Mesenchymal stem cell (in vitro differentiated cells and primary cell): ENCODE data around the gene MSI2.

Experiments used
- DNase-seq: peaks from one replicate; pipeline ENCODE4 v3.0.0-alpha.2; 2013
- H2AFZ ChIP-seq: one replicate; pipeline ENCODE4 v1.6.1; 2013; ENCODE audit warnings: low read depth, mild to moderate bottlenecking, control low read depth, inconsistent platforms, low read length, moderate library complexity
- H2AK5ac ChIP-seq: 2 replicates; pipeline ENCODE4 v1.6.1; 2013; ENCODE audit warnings: low read length, moderate library complexity, mild to moderate bottlenecking, inconsistent platforms; ENCODE audit not compliant: severe bottlenecking
- H2BK120ac ChIP-seq: one replicate; pipeline ENCODE4 v1.6.1; 2013; ENCODE audit warnings: low read depth, mild to moderate bottlenecking, inconsistent platforms, low read length, moderate library complexity
- H2BK12ac ChIP-seq, 2 experiments: one replicate each; pipeline ENCODE4 v1.6.1; 2013; ENCODE audit warnings: inconsistent platforms in 2 of 2, low read length in 2 of 2, mild to moderate bottlenecking in 2 of 2, moderate library complexity in 2 of 2, control low read depth in 1 of 2
- H2BK15ac ChIP-seq: one replicate; pipeline ENCODE4 v1.6.1; 2013; ENCODE audit warnings: mild to moderate bottlenecking, low read depth, inconsistent platforms; ENCODE audit not compliant: poor library complexity, severe bottlenecking
- H2BK5ac ChIP-seq: 2 replicates; pipeline ENCODE4 v1.6.1; 2013; ENCODE audit warnings: low read depth, mild to moderate bottlenecking, low read length, control low read depth, inconsistent platforms; ENCODE audit not compliant: poor library complexity, severe bottlenecking
- H3K14ac ChIP-seq, 2 experiments: one replicate each; pipeline ENCODE4 v1.6.1; 2013; ENCODE audit warnings: inconsistent platforms in 2 of 2, low read length in 2 of 2, control low read depth in 1 of 2, mild to moderate bottlenecking in 1 of 2, moderate library complexity in 1 of 2
- H3K18ac ChIP-seq, 2 experiments: one replicate each; pipeline ENCODE4 v1.6.1; 2013; ENCODE audit warnings: inconsistent platforms in 2 of 2, low read length in 2 of 2, control low read depth in 1 of 2, low read depth in 1 of 2, mild to moderate bottlenecking in 1 of 2
- H3K23ac ChIP-seq, 2 experiments: one replicate each; pipeline ENCODE4 v1.6.1; 2013; ENCODE audit warnings: inconsistent platforms in 2 of 2, low read length in 2 of 2, mild to moderate bottlenecking in 2 of 2, moderate library complexity in 2 of 2, control low read depth in 1 of 2
- H3K27ac ChIP-seq: 2 replicates; pipeline ENCODE4 v1.5.1; 2013; ENCODE audit warnings: mild to moderate bottlenecking, moderate library complexity, low read length, control low read depth, inconsistent platforms; ENCODE audit not compliant: poor library complexity, severe bottlenecking
- H3K27me3 ChIP-seq, 2 experiments: 2 replicates each; pipeline versions ENCODE4 v1.6.1 to v1.7.0; 2013; ENCODE audit warnings: low read length in 2 of 2, mild to moderate bottlenecking in 2 of 2, moderate library complexity in 2 of 2, control low read depth in 1 of 2, inconsistent platforms in 1 of 2; ENCODE audit not compliant: control insufficient read depth in 1 of 2, insufficient read depth in 1 of 2
- H3K36me3 ChIP-seq, 2 experiments: 2 replicates each; pipeline versions ENCODE4 v1.6.1 to v1.7.0; 2013; ENCODE audit warnings: low read length in 2 of 2, control low read depth in 1 of 2, inconsistent platforms in 1 of 2, low read depth in 1 of 2, mild to moderate bottlenecking in 1 of 2; ENCODE audit not compliant: insufficient read depth in 2 of 2, control insufficient read depth in 1 of 2
- H3K4ac ChIP-seq, 2 experiments: one replicate each; pipeline ENCODE4 v1.6.1; 2013; ENCODE audit warnings: inconsistent platforms in 2 of 2, low read length in 2 of 2, mild to moderate bottlenecking in 2 of 2, moderate library complexity in 2 of 2, control low read depth in 1 of 2, low read depth in 1 of 2
- H3K4me1 ChIP-seq: 2 replicates; pipeline ENCODE4 v1.6.1; 2013; ENCODE audit warnings: low read depth, low read length, control low read depth; ENCODE audit not compliant: control insufficient read depth, insufficient read depth
- H3K4me2 ChIP-seq: 2 replicates; pipeline ENCODE4 v1.6.1; 2013; ENCODE audit warnings: low read length, mild to moderate bottlenecking, inconsistent platforms; ENCODE audit not compliant: poor library complexity, severe bottlenecking
- H3K4me3 ChIP-seq, 2 experiments: 2 replicates each; pipeline versions ENCODE4 v1.5.1 to v1.7.0; 2013; ENCODE audit warnings: low read length in 2 of 2, mild to moderate bottlenecking in 2 of 2, control low read depth in 1 of 2, low read depth in 1 of 2; ENCODE audit not compliant: insufficient read depth in 1 of 2
- H3K79me1 ChIP-seq: replicated peaks from 2 replicates; pipeline ENCODE4 v1.6.1; 2013; ENCODE audit warnings: mild to moderate bottlenecking, control low read depth, low read length, inconsistent platforms; ENCODE audit not compliant: poor library complexity, severe bottlenecking
- H3K9ac ChIP-seq: 2 replicates; pipeline ENCODE4 v1.7.0; 2013; ENCODE audit warnings: mild to moderate bottlenecking, low read length, moderate library complexity
- H3K9me3 ChIP-seq: 2 replicates; pipeline ENCODE4 v1.7.0; 2013; ENCODE audit warnings: mild to moderate bottlenecking, low read length; ENCODE audit not compliant: control insufficient read depth
- H4K8ac ChIP-seq: one replicate; pipeline ENCODE4 v1.6.1; 2013; ENCODE audit warnings: inconsistent platforms, mild to moderate bottlenecking, low read length, moderate library complexity
- H4K91ac ChIP-seq: one replicate; pipeline ENCODE4 v1.6.1; 2013; ENCODE audit warnings: mild to moderate bottlenecking, low read length, inconsistent platforms
- WGBS: methylation state at CpG from one replicate; pipeline ENCODE4 v1.1.7; 2013; ENCODE audit warnings: mixed read lengths; 5-methylcytosine and 5-hydroxymethylcytosine counted together

Gene MSI2

GRCh38 chr17:57477522-57478362, 221.4 kb downstream of the MSI2 start:
- Histone ChIP-seq H3K27me3 (peaks cover 0 to 53% of the 10 kb centered on the region in 2 experiments), H3K18ac (peak overlapping the region in 1 of 2 experiments; percentile 42), H3K14ac (no peak overlapping the region), H2BK120ac (no peak overlapping the region), H2AFZ (no peak overlapping the region), H4K91ac (peak overlapping the region; percentile 35), H3K27ac (no peak overlapping the region), H3K23ac (no peak overlapping the region), H3K4me3 (no peak overlapping the region), H2BK12ac (peak overlapping the region; percentile 1 to 2), H3K79me1 (peaks cover 33% of the 10 kb centered on the region), H2BK5ac (no peak overlapping the region), H3K9me3 (no peaks in the 10 kb centered on the region), H3K4me1 (peaks cover 11% of the 10 kb centered on the region), H3K9ac (no peak overlapping the region), H2BK15ac (peak overlapping the region; percentile 3), H3K36me3 (peaks cover 0 to 3% of the 10 kb centered on the region in 2 experiments), H2AK5ac (no peak overlapping the region), H3K4ac (no peak overlapping the region), H3K4me2 (no peak overlapping the region), H4K8ac (peak overlapping the region; percentile 9)
- DNase-seq = no peak
- 84% methylated on average over 9 of the region's 9 CpGs for WGBS

DNA sequence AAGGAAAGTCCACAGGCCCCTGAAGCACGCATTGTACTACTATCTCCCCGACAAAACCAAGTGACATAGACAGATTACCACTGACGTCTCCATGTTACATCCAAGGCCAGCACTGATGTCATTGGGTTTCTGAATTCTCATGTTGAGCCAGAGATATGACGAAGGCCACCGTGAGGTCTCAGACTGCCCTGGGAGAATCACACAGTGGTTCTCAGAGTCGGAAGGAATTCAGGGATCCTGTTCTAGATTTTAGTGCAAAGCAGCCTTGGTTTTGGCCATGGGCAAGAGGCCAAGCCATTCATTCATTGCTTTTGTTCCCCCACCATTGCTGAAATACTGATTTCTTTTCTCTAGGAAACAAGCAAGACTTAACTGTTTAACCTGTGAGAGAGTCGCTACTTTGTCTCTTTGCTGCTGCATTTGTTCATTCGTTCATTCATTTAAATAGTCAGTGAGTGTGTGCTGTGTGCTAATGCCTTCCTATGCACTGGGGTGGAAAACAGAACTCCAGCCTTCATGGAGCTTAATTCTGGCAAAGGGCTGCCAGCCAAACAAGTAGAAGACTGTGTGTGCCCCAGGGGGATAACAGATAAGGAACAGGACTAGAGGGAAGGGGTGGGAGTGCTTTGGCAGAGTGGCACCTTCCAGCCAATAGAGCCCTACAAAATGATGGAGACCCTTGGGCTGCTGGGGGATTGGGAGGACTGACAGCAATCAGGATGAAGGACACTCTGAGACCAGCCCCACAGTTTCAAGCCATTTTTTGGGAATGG, 222.3 kb downstream of the MSI2 start:
- Histone ChIP-seq H3K4me1 (peaks cover 9% of the 10 kb centered on the region), H2BK12ac (peak overlapping the region in 1 of 2 experiments; percentile 59), H2BK120ac (no peak overlapping the region), H2AFZ (no peak overlapping the region), H3K9ac (no peak overlapping the region), H3K36me3 (peaks cover 0 to 7% of the 10 kb centered on the region in 2 experiments), H3K4me2 (no peak overlapping the region), H3K4ac (no peak overlapping the region), H3K27ac (no peak overlapping the region), H2BK5ac (no peak overlapping the region), H4K8ac (no peak overlapping the region), H3K18ac (peak overlapping the region in 1 of 2 experiments; percentile 16), H3K79me1 (peaks cover 38% of the 10 kb centered on the region), H2AK5ac (no peak overlapping the region), H2BK15ac (no peak overlapping the region), H3K9me3 (no peaks in the 10 kb centered on the region), H3K14ac (no peak overlapping the region), H4K91ac (no peak overlapping the region), H3K4me3 (no peak overlapping the region), H3K23ac (peak overlapping the region in 1 of 2 experiments; percentile 74), H3K27me3 (peaks cover 0 to 62% of the 10 kb centered on the region in 2 experiments)
- WGBS = 86% methylated on average over 8 of the region's 8 CpGs
- peak; percentile 60 for DNase-seq

DNA sequence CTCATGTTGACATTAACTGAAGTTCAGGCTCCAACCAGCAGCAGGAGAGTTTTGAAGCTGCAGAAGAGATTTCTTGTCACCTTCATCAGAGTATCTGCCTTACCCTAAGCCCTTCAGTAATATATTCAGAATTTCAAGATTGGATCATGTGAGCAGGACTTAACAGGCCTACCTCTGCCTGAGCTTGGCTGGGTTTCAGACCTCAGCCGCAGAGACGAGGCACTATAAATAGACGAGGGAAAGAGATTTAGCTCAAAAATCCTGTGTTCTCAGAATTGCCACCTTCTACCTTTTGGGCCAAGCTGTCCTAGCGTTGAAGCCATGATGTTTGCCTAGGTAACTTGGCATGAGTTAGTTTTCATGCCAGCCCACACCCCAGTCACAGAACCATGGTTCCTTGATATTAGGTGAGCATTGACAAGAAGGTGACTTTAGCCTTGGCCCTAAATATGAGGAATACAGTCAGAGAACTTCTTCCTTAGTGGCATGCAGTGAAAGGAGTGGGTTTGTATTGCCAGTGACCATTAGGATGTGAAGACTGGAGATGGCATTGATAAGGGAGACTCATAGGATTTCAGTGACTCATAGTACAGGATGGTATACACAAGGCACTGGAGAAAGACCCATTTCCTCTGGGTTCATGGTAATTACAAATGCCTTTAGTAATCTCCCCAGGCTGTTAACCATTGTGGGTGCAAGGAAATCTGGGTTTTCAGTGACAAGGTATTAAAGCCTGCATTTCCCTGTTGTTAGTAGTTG, 224.3 kb downstream of the MSI2 start:
- H3K4me2 ChIP-seq = no peak overlapping the region
- no peak overlapping the region for H3K27ac ChIP-seq
- H4K8ac ChIP-seq = peak overlapping the region; percentile 3
- peak overlapping the region in 1 of 2 experiments; percentile 53 for H3K18ac ChIP-seq
- no peak overlapping the region for H4K91ac ChIP-seq
- peak overlapping the region; percentile 8 to 39 for H3K4ac ChIP-seq
- H2BK5ac ChIP-seq = no peak overlapping the region
- peak overlapping the region; percentile 21 for H2BK120ac ChIP-seq
- no peak overlapping the region for H3K9ac ChIP-seq
- H3K9me3 ChIP-seq = no peaks in the 10 kb centered on the region
- H2BK15ac ChIP-seq = peak overlapping the region; percentile 55
- WGBS = 81% methylated on average over 4 of the region's 4 CpGs
- H3K23ac ChIP-seq = no peak overlapping the region
- peaks cover 0 to 7% of the 10 kb centered on the region in 2 experiments for H3K36me3 ChIP-seq
- H2AK5ac ChIP-seq = no peak overlapping the region
- no peak overlapping the region for H3K14ac ChIP-seq
- H3K4me1 ChIP-seq = peaks cover 11% of the 10 kb centered on the region
- H3K79me1 ChIP-seq = peaks cover 43% of the 10 kb centered on the region
- no peak overlapping the region for H3K4me3 ChIP-seq
- H3K27me3 ChIP-seq = peaks cover 0 to 68% of the 10 kb centered on the region in 2 experiments
- peak overlapping the region; percentile 49 to 50 for H2BK12ac ChIP-seq
- DNase-seq = peak; percentile 92
- H2AFZ ChIP-seq = no peak overlapping the region
